HG03175 (cell line): Measurements from ENCODE around the gene PLXND1.

Experiments
- ATAC-seq: cut with Tn5 transposase; IDR thresholded peaks from one replicate; pipeline ENCODE4 v1.9.1; 2021; ENCODE audit warnings: mild to moderate bottlenecking, moderate library complexity; ENCODE audit not compliant: unreplicated experiment

Gene PLXND1

DNA sequence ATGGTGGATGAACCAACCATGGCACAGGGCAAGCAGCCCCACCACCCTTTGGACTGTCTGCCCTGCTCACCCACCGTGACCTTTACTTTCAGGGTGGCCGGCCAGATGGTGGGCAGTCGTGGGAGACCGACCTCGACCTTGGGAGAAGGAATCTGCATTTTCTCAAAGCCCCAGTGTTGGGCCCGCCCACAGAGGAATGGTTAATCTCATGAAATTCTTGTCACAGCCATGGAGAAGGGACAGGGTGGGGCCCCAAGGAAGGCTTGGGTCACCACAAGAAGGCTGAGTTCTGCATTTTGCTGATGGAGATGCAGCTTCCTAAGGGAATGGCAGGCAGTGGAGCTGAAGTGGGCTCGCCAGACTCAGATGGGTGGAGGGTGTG, 2.9 kb downstream of the PLXND1 start:
- no peak for ATAC-seq

DNA sequence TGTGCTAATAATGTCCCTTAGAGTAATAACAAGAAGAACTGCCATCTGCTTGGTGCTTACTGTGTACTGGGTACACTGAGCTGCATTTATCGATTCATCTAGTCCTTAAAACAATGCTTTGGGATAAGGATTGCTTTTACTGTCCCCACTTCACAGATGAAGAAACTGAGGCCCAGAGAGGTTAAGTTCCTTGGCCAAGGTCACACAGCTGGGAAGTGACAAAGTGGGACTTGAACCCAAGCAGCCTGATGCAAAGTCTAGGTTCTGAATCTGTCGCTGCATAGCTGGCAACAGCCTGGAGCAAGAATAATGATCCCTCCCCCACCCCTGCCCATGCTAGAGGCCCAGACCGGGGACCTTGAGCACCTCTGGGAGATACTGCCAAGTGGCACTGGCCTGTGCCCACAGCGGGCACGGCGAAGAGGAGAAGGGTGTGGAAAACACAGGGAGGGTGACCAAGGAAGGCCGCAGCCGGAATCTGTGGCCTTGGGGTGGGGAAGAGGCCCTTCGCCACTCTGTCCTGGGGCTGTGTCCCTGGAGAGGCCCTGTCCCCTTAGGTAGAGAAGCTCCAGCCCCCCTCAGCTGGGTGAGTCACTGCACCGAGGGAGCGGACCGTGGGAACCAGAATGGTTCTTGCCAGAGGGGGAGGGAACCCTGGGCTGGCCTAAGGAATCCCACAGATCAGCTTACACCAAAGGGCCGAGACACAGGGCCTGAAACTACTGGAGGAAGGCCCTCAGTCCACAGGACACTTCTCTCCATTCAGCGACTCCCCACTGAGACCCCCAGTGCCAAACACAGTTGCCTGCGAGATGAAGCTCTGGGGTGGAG, 3.5 kb downstream of the PLXND1 start:
- ATAC-seq: no peak

GRCh38 chr3:129602309-129602708, 4.2 kb downstream of the PLXND1 start:
- no peak for ATAC-seq

DNA sequence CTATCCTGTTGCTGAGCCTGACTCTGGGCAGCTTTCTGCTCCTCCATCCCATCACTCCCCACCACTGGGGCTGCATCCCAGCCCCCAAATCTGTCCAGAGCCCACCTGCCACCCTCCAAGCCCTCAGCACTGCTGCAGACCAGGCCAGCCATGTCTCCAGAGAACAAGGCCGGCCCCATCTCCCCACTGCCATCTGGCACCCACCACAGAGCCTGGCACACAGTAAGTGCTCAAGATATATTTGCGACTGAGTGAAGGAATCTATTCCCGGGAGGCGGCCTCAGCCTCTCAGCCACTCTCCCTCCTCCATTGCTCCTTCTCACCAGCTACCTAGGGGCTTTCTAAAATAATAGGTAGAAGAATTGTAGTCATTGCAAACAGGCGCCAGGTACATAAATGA, 4.8 kb downstream of the PLXND1 start:
- no peak for ATAC-seq

DNA sequence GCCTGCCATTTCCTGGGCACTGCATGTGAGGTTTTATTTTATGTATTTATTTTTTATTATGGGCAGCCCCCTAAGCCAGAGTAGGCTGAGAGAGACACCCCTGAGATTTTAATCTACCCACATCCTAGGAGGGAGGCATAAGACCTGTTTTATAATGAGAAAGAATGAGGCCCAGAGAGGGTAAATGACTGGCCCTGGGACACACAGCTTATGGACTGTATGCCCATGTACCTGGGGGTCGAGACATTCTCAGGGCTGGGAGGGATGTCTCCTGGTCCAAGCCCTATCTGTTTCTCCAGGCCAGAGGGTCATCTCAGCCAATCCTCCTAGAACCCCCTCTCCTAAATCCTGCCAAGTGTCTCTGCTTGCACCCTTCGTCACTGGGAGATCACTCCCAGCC, 6.1 kb downstream of the PLXND1 start:
- no peak for ATAC-seq

DNA sequence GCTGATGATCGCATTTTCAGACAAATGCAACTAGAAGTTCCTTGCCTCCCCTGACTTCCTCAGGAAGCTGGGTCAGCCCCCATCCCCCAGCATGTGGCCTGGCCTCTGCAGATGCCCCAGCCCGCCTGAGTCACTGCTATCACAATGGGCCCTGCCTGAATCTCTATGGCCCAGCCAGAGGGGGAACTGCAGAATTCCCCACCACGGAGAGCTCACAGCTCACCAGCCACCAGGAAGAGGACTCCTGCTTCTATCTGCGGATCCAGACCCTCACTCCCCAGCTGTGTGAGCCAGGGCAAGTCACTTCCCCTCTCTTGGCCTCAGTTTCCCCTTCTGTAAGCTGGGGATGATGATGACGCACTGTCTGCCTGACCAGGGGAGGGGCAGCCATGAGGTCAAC, 6.9 kb downstream of the PLXND1 start:
- no peak for ATAC-seq

DNA sequence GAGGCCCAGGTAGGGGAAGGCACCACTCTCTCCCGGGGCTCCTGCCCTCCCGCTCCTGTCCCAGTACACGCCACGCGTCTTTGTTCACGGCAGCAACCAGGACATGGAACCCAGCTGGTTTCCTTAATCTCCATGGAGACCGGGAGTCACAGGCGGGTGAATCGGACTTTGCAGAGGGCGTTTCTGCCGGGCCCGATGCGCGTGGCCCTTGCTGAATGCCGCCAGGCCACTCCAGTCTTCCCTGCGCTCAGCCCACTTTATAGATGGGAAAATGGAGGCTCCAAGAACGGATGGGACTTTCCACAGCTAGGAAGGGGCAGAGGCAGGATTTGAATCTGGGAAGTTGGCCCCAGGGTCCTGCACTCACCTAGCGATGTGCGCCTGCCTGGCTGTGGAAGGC, 7.4 kb downstream of the PLXND1 start:
- no peak for ATAC-seq

- ATAC-seq: no peak
These were observed 8.0 kb downstream of the PLXND1 start for GRCh38 chr3:129598484-129598883.

DNA sequence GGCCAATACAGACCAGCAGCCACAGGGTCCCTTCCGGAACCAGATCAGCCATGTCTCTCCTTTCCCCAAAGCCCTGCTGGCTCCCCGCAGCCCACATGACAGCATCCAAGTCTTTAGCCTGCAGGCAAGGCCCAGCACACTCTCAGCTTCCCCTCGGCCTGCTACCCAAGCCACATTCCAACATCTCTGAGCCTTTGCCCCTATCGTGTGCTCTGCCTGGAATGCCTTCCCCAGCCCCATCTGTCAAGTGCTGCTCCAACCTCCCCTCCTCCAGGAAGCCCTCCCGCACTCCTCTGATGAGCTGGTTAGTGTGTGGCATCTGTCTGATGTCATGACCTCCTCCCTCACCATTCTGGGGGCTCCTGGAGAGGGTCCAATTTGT, 8.5 kb downstream of the PLXND1 start:
- no peak for ATAC-seq

GRCh38 chr3:129597087-129597999, 9.1 kb downstream of the PLXND1 start:
- no peak for ATAC-seq

- no peak for ATAC-seq
These were observed 10.0 kb downstream of the PLXND1 start for GRCh38 chr3:129596194-129597086.

GRCh38 chr3:129595544-129596193, 10.8 kb downstream of the PLXND1 start:
- no peak for ATAC-seq

GRCh38 chr3:129594907-129595390, 11.5 kb downstream of the PLXND1 start:
- no peak for ATAC-seq

- ATAC-seq: no peak
These were observed 12.1 kb downstream of the PLXND1 start for GRCh38 chr3:129594409-129594808.

DNA sequence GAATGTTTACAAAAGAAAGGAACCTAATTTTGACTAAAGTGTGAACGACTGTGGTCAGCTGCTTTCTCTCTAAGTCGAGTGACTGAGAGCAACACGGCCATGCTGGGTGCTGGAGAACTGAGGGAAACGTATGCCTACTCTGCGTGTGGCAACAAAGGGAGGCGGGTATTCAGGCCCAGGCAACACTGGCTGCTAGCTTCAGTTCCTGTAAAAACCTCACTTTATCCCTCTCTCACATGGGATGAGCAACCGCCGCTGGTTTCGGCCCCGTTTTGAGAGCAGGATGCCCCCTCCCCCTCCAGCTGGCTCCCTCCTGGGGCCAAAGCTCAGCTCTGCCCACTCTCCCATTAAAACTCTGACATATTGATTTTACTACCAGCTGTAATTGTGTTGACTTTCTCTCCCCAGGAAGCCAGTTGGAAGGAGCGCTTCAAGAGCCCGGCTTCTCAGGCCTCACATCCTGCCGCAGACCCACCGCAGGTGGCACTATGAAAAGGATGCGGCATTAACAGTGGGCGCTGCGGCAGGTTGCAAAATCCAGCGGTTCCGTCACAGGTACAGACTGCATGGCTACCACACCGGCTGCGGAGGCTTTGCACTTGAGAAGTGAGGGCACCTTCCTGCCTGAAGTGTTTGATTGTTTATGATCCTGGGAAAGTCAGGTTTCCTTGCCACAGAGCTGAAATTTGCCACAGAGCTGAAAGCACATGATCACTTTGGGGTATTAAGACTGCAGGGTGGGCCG, 12.7 kb downstream of the PLXND1 start:
- no peak for ATAC-seq

DNA sequence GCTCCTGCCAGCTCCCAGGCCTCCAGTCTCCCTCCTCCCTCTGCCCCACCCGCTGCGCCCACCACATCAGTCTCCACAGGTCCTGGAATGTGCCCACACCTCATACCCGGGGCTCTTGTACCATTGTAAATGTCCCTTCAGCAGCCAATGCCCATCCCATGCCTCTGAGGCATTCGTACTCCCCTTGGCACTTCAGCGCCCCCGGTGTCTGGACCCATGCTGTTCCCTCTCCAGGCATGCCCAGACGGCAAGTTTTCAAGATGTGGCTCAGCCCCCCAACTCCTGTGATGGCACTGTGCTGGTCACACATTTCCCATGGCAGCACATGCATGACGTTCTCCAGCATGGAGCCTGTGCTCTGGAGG, 13.3 kb downstream of the PLXND1 start:
- ATAC-seq: no peak

DNA sequence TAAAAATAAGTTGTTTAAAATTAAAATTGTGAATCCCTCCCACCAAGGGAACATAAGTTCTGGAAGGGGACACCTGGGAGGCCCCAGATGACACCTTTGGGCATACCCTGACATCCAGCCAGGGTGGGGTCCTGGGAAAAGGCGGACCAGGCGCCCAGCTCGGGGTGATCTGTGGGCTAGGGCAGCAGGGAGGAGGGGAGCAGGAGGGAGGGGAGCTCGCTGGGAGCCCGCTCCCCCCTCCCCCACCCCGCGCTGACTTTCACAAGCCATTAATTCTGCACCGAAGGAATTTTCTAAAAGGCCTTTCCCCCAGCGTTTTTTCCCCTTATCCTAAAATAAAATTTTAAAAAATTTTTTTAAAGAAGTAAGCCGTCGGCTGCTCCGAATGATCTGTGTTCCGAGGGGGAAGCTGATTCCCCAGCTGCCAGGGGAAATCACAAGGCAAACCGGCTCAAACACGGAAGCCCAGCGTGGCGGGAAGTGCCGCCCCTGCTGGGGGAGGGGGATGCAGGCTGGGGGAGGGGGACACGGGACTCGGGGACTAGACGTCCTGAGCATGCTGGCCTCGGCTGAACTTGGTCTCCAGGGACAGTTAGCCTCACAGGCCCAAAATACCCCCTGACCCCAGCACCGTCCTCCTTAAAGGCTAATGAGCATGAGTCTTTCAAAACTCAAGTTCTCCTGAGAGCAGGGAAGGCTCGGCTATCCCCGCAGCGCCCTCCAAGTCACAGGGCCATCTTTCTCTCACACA, 13.9 kb downstream of the PLXND1 start:
- no peak for ATAC-seq

- ATAC-seq: no peak
These were observed 14.5 kb downstream of the PLXND1 start for GRCh38 chr3:129591932-129592331.

GRCh38 chr3:129590215-129590614, 16.3 kb downstream of the PLXND1 start:
- ATAC-seq: no peak
